ENCODE measurements around the gene NACAD.

Gene NACAD

GRCh38 chr7:45073786-45074527, 14.8 kb downstream of the NACAD start:
- DNase-seq, result no peak

GRCh38 chr7:45073031-45073785, 15.6 kb downstream of the NACAD start:
- no peak for DNase-seq

DNA sequence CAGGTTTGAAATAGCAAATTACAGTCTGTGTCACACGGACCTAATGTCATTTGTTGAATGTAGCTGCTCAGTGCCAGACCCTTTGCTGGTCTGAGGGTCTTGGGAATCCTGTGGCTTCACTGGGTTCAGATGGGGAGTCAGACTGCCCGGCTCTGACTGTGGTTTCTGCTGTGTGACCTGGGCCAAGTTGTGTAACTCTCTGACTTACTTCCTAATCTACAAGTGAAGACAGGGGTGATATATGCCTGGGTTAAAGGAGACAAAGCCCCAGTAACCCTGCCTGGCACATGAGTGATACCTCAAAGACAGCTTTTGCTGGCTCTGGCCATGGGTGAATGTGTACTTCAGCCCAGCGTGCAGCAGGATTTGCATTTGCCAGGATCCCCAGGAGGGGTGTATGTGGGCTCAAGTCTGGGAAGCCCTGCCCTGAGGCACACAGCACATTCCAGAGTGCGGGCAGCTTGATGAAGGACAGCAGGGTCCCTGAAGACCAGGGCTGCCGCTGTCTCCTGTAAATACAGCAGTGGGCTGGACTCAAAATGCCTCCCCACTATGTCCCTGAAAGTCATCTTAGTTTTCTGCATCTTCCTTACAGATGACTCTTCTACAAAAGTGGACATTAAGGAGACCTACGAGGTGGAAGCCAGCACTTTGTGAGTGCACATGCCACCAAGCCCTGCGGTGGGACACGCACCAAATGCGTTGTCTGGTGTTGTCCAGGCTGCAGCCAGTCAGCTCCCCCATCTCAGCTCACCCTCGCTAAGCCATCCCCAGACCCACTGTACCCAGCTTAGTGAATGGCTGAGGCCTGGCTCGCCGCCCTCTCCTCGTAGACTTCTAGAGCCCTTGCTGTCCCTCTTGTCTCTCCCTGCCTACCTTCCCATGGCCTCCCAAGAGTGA, 16.4 kb downstream of the NACAD start:
- no peak for DNase-seq

GRCh38 chr7:45071528-45071927, 17.2 kb downstream of the NACAD start:
- DNase-seq, result no peak

GRCh38 chr7:45070254-45070642, 18.5 kb downstream of the NACAD start:
- no peak for DNase-seq

- no peak for DNase-seq
These were observed 19.1 kb downstream of the NACAD start for GRCh38 chr7:45069444-45070253.

DNA sequence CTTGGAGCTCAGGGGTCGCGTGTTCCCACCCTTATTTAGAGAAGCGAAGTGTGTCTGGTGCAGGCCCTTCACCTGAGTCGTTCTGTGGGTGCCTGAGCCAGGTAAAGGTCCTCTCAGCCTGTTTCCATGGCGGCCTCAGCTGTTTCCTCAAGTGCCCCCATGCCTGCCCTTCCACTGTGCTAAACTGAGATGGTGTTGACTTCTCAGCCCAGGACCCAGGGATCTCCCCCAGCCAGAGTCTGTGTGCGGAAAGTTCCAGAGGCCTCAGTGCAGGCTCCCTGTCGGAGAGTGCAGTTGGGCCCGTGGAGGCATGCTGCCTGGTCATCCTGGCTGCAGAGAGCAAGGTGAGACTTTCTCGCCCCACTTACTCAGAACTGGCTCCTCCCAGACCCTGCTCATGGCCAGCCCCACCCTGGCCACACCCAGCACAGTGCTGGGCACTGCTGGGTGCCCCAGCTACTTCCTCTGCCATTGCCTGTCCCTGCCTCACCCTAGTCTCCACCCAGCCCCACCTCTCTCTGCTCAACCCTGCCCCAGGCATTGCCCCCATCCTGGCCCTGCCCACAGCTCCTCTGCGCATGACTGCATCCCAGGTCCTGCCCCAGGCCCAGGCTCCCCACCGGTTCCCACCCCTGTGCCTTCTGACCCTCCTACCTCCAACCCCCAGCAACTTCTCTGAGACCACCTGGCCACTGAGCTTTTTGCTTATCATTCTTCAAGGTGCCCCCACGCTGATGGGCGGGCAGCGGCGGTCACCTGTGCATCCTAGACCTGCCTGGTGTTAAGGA, 20.3 kb downstream of the NACAD start:
- DNase-seq, result no peak

GRCh38 chr7:45067582-45067981, 21.2 kb downstream of the NACAD start:
- no peak for DNase-seq

DNA sequence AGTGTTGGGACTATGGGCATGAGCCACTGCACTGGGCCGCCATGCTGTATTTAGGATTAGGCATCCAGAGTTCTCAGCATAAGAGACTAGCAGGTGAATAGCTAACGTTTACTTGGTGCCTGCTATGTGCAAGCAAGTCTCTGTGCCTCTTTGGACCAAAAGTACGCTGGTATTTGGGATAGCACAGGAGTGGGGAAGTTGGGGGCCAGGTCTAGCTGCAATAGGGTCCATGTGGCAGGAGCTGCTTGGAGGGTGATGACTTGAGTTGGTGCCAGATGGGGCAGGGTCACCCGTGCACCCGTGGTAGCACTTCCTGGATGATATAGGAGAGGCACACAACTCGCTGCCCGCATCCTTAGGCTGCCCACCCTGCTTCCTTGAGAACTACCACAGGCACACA, 22.4 kb downstream of the NACAD start:
- no peak for DNase-seq

DNA sequence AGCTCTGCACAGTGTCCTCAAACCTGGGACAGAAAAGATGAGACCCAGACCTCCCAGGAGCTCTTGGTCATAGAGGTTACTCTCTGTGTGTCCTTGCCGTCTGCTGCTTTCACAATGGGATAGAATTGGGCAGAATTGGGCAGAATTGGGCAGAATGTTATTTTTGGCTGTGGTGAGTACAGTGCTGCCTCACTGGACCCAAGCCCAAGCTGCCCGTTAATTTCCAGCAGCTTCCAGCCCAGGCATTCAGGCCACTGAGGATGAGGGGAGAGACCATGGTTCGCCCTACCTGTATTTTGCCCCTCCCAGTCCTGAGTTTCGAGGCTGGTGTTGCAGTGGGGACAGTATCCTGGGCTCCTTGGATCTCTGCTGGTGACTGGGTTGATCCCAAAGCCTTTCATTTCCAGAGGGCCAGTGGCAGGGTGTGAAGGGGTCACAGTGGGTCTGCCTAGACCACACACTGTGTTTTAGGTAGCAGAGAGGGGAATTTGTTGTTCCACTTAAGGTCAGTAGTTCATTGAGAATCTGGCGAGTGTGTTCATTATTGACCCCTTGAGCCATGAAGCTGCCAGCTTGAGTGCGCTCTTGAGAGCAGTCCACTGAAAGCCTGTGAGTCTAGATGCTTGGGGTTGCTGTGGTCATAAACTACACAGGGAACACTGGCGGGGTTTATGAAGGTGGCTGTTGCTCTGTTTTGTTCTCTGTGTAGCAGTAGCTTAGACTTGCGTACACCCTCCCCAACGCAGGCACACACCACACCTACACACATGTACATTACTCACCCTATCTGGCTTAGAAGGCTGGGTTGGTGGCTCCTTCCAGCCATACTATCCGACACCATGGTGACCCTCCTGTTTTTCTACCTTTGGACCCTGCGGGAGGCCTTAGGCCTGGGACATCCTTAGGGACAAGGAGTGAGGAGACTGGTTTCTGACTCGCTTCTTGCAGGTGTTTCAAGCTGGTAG, 23.5 kb downstream of the NACAD start:
- DNase-seq, result no peak

DNA sequence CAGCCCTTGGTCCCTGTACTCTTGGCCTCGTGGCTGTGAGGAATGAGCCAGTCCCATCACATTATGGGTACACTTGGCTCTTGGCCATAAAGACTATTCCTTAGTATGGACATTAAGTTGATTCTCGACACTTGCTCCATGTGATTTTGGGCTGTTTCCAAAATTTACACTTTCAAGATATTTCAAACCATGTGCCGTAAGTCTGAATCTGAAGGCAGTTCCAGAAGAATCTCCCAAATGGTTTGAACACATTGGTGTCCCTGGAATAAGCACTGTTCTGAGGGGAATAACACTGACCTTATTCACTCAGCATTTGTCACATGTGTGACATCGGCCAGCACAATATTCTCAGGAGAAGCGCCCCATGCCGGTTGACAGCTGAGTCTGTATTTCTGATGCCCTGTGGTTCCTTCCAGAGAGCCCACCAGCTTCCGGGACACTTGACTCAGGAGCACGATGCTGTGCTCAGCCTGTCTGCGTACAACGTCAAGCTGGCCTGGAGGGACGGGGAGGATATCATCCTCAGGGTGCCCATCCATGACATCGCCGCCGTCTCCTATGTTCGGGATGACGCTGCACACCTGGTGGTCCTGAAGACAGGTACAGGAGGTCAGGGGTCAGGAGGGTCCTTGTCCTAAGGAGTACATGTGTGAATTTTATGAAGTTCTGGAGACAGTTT, 24.6 kb downstream of the NACAD start:
- DNase-seq, result no peak

- no peak for DNase-seq
These were observed 26.9 kb downstream of the NACAD start for GRCh38 chr7:45061806-45062425.

- DNase-seq, result no peak
These were observed 27.4 kb downstream of the NACAD start for GRCh38 chr7:45061352-45061751.

- DNase-seq, result no peak
These were observed 28.5 kb downstream of the NACAD start for GRCh38 chr7:45060295-45060694.

DNA sequence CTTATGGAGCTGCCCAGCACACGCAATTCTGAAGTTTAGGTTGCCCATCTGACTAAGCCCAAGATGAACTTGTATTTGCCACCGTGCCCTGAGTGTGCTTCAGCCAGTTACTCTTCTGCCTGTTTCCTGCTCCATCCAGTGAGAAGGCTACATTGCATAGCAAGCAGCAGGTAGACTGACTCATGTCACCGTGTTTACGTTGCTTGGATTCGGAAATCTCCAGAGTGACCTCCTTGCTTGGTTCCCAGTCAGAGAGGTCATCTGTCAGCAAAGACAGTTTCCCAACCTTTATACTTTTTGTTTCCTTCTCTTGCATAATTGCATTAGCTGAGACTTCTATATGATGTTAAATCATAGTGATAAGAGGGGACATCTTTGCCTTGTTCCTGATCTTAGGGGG, 30.9 kb downstream of the NACAD start:
- DNase-seq, result no peak

DNA sequence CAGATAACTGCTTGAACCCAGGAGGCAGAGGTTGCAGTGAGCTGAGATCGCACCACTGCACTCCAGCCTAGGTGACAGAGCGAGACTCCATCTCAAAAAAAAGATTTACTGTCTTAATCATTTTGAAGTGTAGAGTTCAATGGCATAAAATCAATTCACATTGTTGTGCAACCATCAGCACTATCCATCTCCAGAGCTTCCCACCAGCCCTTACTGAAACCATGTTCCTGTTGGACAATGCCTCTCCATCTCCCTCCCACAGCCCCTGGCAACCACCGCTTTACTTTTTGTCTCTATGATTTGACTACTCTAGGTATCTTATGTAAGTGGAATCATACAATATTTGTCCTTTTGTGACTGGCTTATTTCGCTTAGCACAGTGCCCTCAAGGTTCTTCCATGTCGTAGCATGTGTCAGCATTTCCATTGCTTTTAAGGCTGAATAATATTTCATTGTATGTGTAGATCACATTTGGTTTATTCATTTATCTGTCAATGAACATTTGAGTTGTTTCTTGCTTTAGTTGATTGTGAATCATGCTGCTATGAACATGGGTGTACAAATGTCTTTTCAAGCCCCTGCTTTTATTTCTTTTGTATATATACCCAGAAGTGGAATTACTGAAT, 33.1 kb downstream of the NACAD start:
- DNase-seq, result no peak

- DNase-seq, result no peak
These were observed 33.8 kb downstream of the NACAD start for GRCh38 chr7:45055016-45055415.

DNA sequence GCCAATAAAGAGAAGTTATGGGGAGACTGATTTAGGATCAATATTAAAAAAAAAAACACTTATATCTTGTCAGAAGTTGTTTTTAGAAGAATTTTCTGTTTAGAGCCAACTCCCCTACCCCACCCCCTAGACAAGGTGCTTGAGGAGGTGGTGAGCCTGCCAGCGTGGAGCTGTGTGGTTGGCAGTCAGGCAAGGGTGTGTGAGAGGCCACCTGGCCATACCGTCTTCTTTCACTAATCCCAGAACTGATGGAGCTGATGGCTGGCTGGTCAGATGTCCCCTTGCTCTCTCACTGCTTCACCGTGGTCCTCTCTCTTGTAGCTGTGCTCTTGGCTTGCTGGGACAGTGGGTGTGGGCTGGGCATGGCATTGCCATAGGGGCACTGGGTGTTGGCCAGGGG, 34.3 kb downstream of the NACAD start:
- DNase-seq, result no peak

DNA sequence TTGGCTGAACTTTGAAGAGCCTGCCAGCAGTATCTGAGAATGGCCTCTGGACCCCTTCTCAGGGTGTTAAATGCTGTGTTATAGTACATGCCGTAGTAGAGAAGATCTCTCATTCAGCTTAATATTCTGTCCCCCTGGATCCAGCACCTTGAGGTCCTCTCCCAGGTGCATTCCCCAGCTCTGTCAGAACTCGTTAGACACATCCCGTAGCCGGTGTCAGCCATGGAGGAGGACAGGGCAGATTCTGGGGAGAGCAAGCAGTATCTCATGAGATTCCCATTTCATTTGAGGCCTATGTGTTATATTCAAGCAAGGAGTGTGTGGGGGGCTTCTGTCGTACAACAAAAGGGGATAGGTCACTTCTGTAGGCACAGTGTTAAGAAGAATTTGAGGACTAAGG, 34.8 kb downstream of the NACAD start:
- no peak for DNase-seq
